Fibroblast of the aortic adventitia (primary cell): ENCODE results near the gene GARNL3. TPM values are rescaled to one million over a fixed set of nuclear protein-coding genes. Genes with fewer than 3 reads are reported as not detected.

Experiments used
- DNase-seq: peaks from one replicate; pipeline ENCODE4 v3.0.0-alpha.2; 2010; ENCODE audit warnings: low read depth
- H3K4me3 ChIP-seq: 2 replicates; pipeline ENCODE4 v1.5.1; 2011; ENCODE audit warnings: low read depth, mild to moderate bottlenecking, control low read depth, low read length, moderate library complexity
- CTCF ChIP-seq: IDR thresholded peaks from 2 replicates; pipeline ENCODE4 v1.5.1; 2011; ENCODE audit warnings: mild to moderate bottlenecking, low read length, control low read depth, inconsistent platforms; ENCODE audit not compliant: insufficient read depth
- total RNA-seq: library from RNA; depleted of rRNA; stranded (reverse); fragments of >200 nt; gene quantifications from 2 replicates; pipeline ENCODE4 v1.2.3, GENCODE V29; 2012; ENCODE audit warnings: low replicate concordance

GARNL3 gene
- total RNA-seq, 1 donor = 2.5 TPM

- TF ChIP-seq CTCF = no peak
- H3K4me3 ChIP-seq = no peak overlapping the region
- DNase-seq = no peak
These were observed 30.6 kb upstream of the GARNL3 start for GRCh38 chr9:127233989-127234388.

GRCh38 chr9:127237801-127238200 lies 26.8 kb upstream of the GARNL3 start:
- TF ChIP-seq CTCF = no peak

GRCh38 chr9:127241354-127241753 lies 23.2 kb upstream of the GARNL3 start:
- H3K4me3 ChIP-seq = no peak overlapping the region
- TF ChIP-seq CTCF = no peak
- DNase-seq = no peak

More at GRCh38 chr9:127237801-127238200, 26.8 kb upstream of the GARNL3 start:
- DNase-seq = no peak
- no peak overlapping the region for H3K4me3 ChIP-seq

- peak; percentile 89 for DNase-seq
- TF ChIP-seq CTCF = no peak
- H3K4me3 ChIP-seq = peak overlapping the region; percentile 88
These were observed 19.7 kb upstream of the GARNL3 start for GRCh38 chr9:127244609-127245601.

GRCh38 chr9:127245637-127246164 lies 18.9 kb upstream of the GARNL3 start:
- H3K4me3 ChIP-seq = peak overlapping the region; percentile 88
- no peak for TF ChIP-seq CTCF
- DNase-seq = no peak

GRCh38 chr9:127248241-127248640 lies 16.3 kb upstream of the GARNL3 start:
- H3K4me3 ChIP-seq = no peak overlapping the region
- TF ChIP-seq CTCF = no peak
- no peak for DNase-seq
